OCI-LY1 (cell line): ENCODE data around the gene MOB3C.

Experiments
- H2AFZ ChIP-seq: fragments of 200-600 bp; sonication (generic), shearing (Covaris generic); 2 replicates; pipeline ENCODE4 v1.6.0; 2014; ENCODE audit warnings: antibody characterized with exemption, mild to moderate bottlenecking, low read length
- H3F3A ChIP-seq: fragments of 200-600 bp; sonication (generic), shearing (Covaris generic); 2 replicates; pipeline ENCODE4 v1.6.0; 2014; ENCODE audit warnings: mild to moderate bottlenecking, antibody characterized with exemption, low read length, moderate library complexity; ENCODE audit not compliant: insufficient read depth
- H3K27ac ChIP-seq: fragments of 200-600 bp; sonication (generic); 2 replicates; pipeline ENCODE4 v1.5.1; 2014; ENCODE audit warnings: low read length, mixed run types, mild to moderate bottlenecking, low read depth; ENCODE audit not compliant: poor library complexity, severe bottlenecking
- H3K27me3 ChIP-seq: fragments of 200-600 bp; sonication (generic); 2 replicates; pipeline ENCODE4 v1.6.0; 2014; ENCODE audit warnings: antibody characterized with exemption, mild to moderate bottlenecking, low read length, moderate library complexity; ENCODE audit not compliant: insufficient read depth
- H3K36me3 ChIP-seq: fragments of 200-600 bp; sonication (generic); 2 replicates; pipeline ENCODE4 v1.6.1; 2014; ENCODE audit warnings: mild to moderate bottlenecking, antibody characterized with exemption, low read length, moderate library complexity, mixed read lengths; ENCODE audit not compliant: insufficient read depth
- H3K4me1 ChIP-seq: fragments of 200-600 bp; sonication (generic); 2 replicates; pipeline ENCODE4 v1.5.1; 2014; ENCODE audit warnings: mild to moderate bottlenecking, low read length, moderate library complexity; ENCODE audit not compliant: insufficient read depth, severe bottlenecking
- H3K4me2 ChIP-seq: fragments of 200-600 bp; sonication (generic), shearing (Covaris generic); 2 replicates; pipeline ENCODE4 v1.6.1; 2014; ENCODE audit warnings: low read length
- H3K4me3 ChIP-seq: fragments of 200-600 bp; sonication (generic); 2 replicates; pipeline ENCODE4 v1.5.1; 2014; ENCODE audit warnings: low read length, low read depth, mild to moderate bottlenecking, mixed read lengths; ENCODE audit not compliant: poor library complexity, severe bottlenecking
- H3K79me2 ChIP-seq: fragments of 200-600 bp; shearing (Covaris generic); 2 replicates; pipeline ENCODE4 v1.6.1; 2016; ENCODE audit warnings: mixed run types, low read length, mixed read lengths; ENCODE audit not compliant: insufficient read depth
- H3K9ac ChIP-seq: fragments of 200-600 bp; sonication (generic), shearing (Covaris generic); 2 replicates; pipeline ENCODE4 v1.6.1; 2014; ENCODE audit warnings: mild to moderate bottlenecking, low read length, mixed read lengths
- H3K9me2 ChIP-seq: fragments of 200-600 bp; sonication (generic), shearing (Covaris generic); 2 replicates; pipeline ENCODE4 v1.6.1; 2014; ENCODE audit warnings: low read depth, mild to moderate bottlenecking, low read length, mixed read lengths
- H3K9me3 ChIP-seq: fragments of 200-600 bp; shearing (Covaris generic); 2 replicates; pipeline ENCODE4 v1.6.1; 2014; ENCODE audit warnings: low read length, mixed read lengths
- H4K20me1 ChIP-seq: fragments of 200-600 bp; sonication (generic), shearing (Covaris generic); 2 replicates; pipeline ENCODE4 v1.6.0; 2016; ENCODE audit warnings: mild to moderate bottlenecking, low read length; ENCODE audit not compliant: insufficient read depth
- CTCF ChIP-seq: fragments of 200-600 bp; sonication (generic), shearing (Covaris generic); IDR thresholded peaks from 2 replicates; pipeline ENCODE4 v1.5.1; 2017; ENCODE audit warnings: mild to moderate bottlenecking, antibody characterized with exemption, low read length, moderate library complexity, mixed read lengths
- EZH2 ChIP-seq: fragments of 200-600 bp; sonication (generic), shearing (Covaris generic); IDR thresholded peaks from 2 replicates; pipeline ENCODE4 v1.8.0; 2017; ENCODE audit warnings: borderline replicate concordance, mixed run types, mild to moderate bottlenecking, antibody characterized with exemption, low read length, moderate library complexity, mixed read lengths

MOB3C gene

GRCh38 chr1:46607345-46608130, 9.1 kb downstream of the MOB3C start:
- H3K36me3 ChIP-seq = no peaks in the 10 kb centered on the region
- no peak overlapping the region for H3K27ac ChIP-seq
- H3K4me3 ChIP-seq = no peak overlapping the region
- H3K4me1 ChIP-seq = peaks cover 17% of the 10 kb centered on the region
- H4K20me1 ChIP-seq = no peaks in the 10 kb centered on the region
- TF ChIP-seq CTCF = no peak
- TF ChIP-seq EZH2 = no peak
- H3K79me2 ChIP-seq = no peaks in the 10 kb centered on the region
- no peaks in the 10 kb centered on the region for H3K27me3 ChIP-seq
- no peak overlapping the region for H3K4me2 ChIP-seq
- no peak overlapping the region for H2AFZ ChIP-seq
- no peaks in the 10 kb centered on the region for H3K9me2 ChIP-seq
- no peaks in the 10 kb centered on the region for H3F3A ChIP-seq
- no peaks in the 10 kb centered on the region for H3K9me3 ChIP-seq
- no peak overlapping the region for H3K9ac ChIP-seq

- no peaks in the 10 kb centered on the region for H3K79me2 ChIP-seq
- no peaks in the 10 kb centered on the region for H4K20me1 ChIP-seq
- H3K9me2 ChIP-seq = no peaks in the 10 kb centered on the region
- no peak overlapping the region for H3K27ac ChIP-seq
- no peak overlapping the region for H2AFZ ChIP-seq
- H3K36me3 ChIP-seq = no peaks in the 10 kb centered on the region
- no peaks in the 10 kb centered on the region for H3K9me3 ChIP-seq
- no peaks in the 10 kb centered on the region for H3K27me3 ChIP-seq
- H3K4me2 ChIP-seq = no peak overlapping the region
- TF ChIP-seq CTCF = no peak
- no peak for TF ChIP-seq EZH2
- no peak overlapping the region for H3K9ac ChIP-seq
- peaks cover 17% of the 10 kb centered on the region for H3K4me1 ChIP-seq
- no peaks in the 10 kb centered on the region for H3F3A ChIP-seq
- no peak overlapping the region for H3K4me3 ChIP-seq
Observed at GRCh38 chr1:46606255-46606965, 10.2 kb downstream of the MOB3C start.

- Histone ChIP-seq H3K4me1 (peaks cover 17% of the 10 kb centered on the region), H3K9me3 (no peaks in the 10 kb centered on the region), H3K79me2 (no peaks in the 10 kb centered on the region), H3K4me3 (no peak overlapping the region), H3K4me2 (no peak overlapping the region), H3K9ac (no peak overlapping the region), H2AFZ (no peak overlapping the region), H3F3A (no peaks in the 10 kb centered on the region), H3K36me3 (no peaks in the 10 kb centered on the region), H3K27ac (no peak overlapping the region), H3K27me3 (no peaks in the 10 kb centered on the region), H4K20me1 (no peaks in the 10 kb centered on the region), H3K9me2 (no peaks in the 10 kb centered on the region)
- no peak for TF ChIP-seq CTCF
- TF ChIP-seq EZH2 = no peak
Observed at GRCh38 chr1:46605232-46605631, 11.4 kb downstream of the MOB3C start.
